NCI-H128 (cell line): ENCODE measurements around the gene CABS1.

Experiments used
- DNase-seq: peaks from one replicate; lab custom pipeline; 2025; ENCODE audit not compliant: unreplicated experiment; lab: John Stamatoyannopoulos, UW

The CABS1 gene

DNA sequence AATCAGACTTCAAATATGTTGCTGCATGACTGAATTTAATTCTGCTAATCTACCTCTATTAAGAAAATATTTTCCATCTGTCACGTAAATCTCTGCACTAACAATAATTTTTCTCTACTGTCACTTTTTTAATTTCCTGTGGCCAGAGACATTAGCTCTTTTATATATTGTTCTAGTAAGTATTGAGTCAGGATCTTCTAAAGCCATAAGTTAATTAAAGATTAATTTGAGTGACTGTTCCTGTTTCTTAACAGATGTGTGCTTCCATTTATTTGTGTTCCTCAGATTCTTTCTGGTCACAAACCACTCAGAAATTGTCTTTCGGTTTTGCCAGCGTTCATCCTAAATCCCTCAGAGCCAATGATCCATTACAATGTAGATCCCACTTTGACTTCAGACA, 45.8 kb downstream of the CABS1 start:
- DNase-seq, result no peak

DNA sequence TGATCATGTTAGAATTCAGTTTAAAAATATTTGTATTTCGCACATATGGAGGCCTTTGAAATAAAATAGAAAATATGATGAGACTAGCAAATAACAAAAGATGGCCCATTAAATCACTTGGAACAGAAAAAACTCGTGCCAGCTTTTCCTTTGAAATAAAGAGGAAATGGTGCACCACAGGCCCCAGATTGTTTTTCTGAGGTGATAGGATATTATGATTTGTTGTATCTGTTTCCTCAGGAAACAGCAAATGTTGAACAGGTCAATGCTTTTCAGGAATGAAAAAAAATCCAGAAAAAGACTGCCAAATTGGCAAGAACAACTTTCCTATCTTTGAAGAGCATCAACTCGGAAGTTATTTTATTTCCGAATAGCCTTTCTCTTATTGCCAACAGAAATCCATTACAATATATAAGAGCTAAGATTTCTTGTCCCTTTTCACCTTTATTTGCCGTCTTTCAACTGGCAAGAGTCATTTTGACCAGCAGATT, 48.0 kb downstream of the CABS1 start, which contains the start of gene SMR3B:
Gene SMR3B (plus strand): TSS at position 441 of the 491 bp plus-strand sequence. CDS start 1,380 bp downstream, outside the sequence.
- no peak for DNase-seq
